NT2/D1 (cell line): ENCODE results near the gene NELL2.

ENCODE experiments used
- DNase-seq: peaks from one replicate; pipeline ENCODE4 v3.0.0-alpha.2; 2011; ENCODE audit warnings: low read depth, low spot score
- H3K27me3 ChIP-seq: 2 replicates; pipeline ENCODE4 v1.6.0; 2011; ENCODE audit warnings: mild to moderate bottlenecking; ENCODE audit not compliant: insufficient read length, insufficient read depth
- H3K36me3 ChIP-seq: 2 replicates; pipeline ENCODE4 v1.6.1; 2011; ENCODE audit warnings: mild to moderate bottlenecking, low read length, mixed read lengths; ENCODE audit not compliant: insufficient read depth, insufficient read length
- H3K4me1 ChIP-seq: 2 replicates; pipeline ENCODE4 v1.5.1; 2011; ENCODE audit not compliant: insufficient read depth, insufficient read length
- H3K4me3 ChIP-seq: 2 replicates; pipeline ENCODE4 v1.5.1; 2011; ENCODE audit warnings: low read depth; ENCODE audit not compliant: insufficient read length
- H3K9ac ChIP-seq: 2 replicates; pipeline ENCODE4 v1.6.0; 2011; ENCODE audit warnings: low read depth; ENCODE audit not compliant: insufficient read length
- H3K9me3 ChIP-seq: 2 replicates; pipeline ENCODE4 v1.5.1; 2011; ENCODE audit warnings: mild to moderate bottlenecking, low read length; ENCODE audit not compliant: insufficient read depth
- SUZ12 ChIP-seq: IDR thresholded peaks from 2 replicates; pipeline ENCODE4 v1.6.1; 2011; ENCODE audit not compliant: insufficient read length, insufficient read depth; ENCODE audit errors: extremely low read depth
- YY1 ChIP-seq: IDR thresholded peaks from 2 replicates; pipeline ENCODE4 v1.6.1; 2011; ENCODE audit not compliant: insufficient read length, insufficient read depth
- ZNF274 ChIP-seq: IDR thresholded peaks from 2 replicates; pipeline ENCODE4 v1.6.1; 2011; ENCODE audit warnings: mild to moderate bottlenecking, low read depth, low read length

Gene NELL2

DNA sequence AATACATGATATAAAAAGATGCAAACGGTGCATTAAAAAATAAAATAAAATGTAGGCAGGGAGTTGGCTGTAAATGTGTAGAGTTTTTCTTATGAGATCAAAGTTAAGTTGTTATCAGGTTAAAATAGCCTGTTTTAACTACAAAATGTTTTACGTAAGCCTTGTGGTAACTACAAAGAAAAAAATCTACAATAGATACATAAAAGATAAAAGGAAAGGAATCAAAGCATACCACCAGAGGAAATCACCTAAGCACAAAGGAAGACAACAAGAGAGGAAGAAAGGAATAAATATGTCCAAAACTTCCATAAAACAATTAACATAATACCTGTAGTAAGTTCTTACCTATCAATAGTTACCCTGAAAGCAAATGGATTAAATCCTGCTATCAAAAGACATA lies 12.2 kb downstream of the NELL2 start:
- no peaks in the 10 kb centered on the region for H3K27me3 ChIP-seq
- H3K9ac ChIP-seq, result no peak overlapping the region
- H3K36me3 ChIP-seq, result no peaks in the 10 kb centered on the region
- no peak overlapping the region for H3K4me3 ChIP-seq
- no peaks in the 10 kb centered on the region for H3K9me3 ChIP-seq
- TF ChIP-seq ZNF274, result no peak
- TF ChIP-seq YY1, result no peak
- TF ChIP-seq SUZ12, result no peak
- H3K4me1 ChIP-seq, result no peaks in the 10 kb centered on the region
- DNase-seq, result no peak

DNA sequence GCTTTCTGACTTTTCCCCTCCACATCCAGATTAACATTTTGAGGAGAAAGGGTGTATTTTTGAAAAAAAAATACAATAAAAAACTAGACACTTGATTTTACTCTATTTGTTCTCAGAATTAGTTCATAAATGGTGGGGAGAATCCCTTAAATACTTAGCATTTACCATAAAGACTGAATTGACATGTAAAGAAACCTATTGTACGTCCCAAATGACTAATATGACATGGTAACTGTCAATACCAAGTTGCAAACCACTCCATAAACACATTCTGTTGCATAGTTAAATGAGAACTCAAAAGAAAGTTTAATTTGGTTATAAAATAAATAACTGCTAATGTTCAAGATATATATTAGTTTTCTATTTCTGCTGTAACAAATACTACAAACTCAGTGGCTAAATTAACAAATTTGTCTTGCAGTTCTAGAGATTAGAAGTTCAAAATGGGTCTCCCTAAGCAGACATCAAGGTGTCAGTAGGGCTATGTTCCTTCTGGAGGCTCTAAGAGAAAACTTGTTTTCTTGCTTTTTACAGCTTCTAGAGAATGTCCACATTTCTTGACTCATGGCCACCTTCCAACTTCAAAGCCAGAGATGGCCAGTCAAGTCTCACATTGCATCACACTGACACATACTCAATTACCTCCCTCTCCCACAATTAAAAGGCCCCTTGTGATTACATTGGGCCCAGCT lies 16.0 kb downstream of the NELL2 start:
- no peak for DNase-seq
- no peaks in the 10 kb centered on the region for H3K9me3 ChIP-seq

DNA sequence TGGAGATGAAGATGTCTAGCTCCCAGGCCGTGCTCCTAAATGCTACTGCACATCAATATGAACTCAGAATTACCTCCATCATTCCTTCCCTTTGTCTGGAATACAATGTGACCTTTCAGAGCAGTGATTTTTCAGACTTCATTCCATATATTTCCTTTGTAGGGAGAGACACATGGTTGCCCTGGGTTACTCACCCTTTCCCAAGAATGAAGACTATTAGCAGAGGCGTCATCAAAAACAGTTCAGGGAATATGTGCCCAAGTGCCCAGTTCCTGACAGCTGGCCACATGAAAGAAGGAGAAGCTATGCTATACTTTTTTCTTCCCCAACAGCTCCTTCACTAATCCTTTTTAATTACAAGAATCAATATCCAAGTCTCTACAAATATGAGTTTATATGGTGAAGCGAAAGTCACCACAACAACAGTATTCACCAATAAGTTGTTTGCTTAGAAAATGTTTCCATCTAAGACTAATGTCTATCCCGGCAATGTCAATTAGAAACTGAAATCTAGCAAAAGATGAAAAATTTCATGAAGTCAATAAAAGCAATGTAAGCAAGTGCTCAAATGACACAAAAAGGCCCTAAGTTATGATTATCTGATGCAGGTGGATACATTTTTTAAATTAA lies 17.8 kb downstream of the NELL2 start:
- DNase-seq, result no peak
- H3K9me3 ChIP-seq, result no peaks in the 10 kb centered on the region
- TF ChIP-seq SUZ12 (no peak), ZNF274 (no peak), YY1 (no peak)

More for the DNA sequence above, 16.0 kb downstream of the NELL2 start:
- no peak overlapping the region for H3K9ac ChIP-seq
- H3K27me3 ChIP-seq, result no peaks in the 10 kb centered on the region
- H3K4me3 ChIP-seq, result no peak overlapping the region
- no peaks in the 10 kb centered on the region for H3K4me1 ChIP-seq
- TF ChIP-seq SUZ12 (no peak), YY1 (no peak), ZNF274 (no peak)
- H3K36me3 ChIP-seq, result no peaks in the 10 kb centered on the region

DNA sequence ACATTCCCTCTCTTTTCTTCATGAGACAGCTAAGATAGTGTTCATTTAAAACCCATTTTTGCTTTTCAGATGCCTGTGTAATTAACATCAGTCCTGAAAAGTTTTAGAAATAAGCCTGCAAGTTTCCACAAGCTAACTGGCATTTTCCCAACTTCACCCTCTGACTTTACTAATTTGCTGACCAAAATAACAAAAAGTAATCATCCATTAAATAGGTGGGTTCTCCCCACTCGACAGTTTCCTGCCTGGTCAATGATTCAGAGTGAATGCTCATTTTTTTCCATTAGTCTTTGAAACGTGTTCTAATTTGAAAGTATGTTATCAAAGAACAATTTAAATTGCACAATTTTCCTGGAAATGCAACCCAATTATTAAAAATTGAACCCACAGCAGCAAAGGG lies 23.6 kb downstream of the NELL2 start:
- Histone ChIP-seq H3K27me3 (no peaks in the 10 kb centered on the region), H3K36me3 (no peaks in the 10 kb centered on the region), H3K4me3 (no peak overlapping the region), H3K9ac (no peak overlapping the region), H3K4me1 (no peaks in the 10 kb centered on the region), H3K9me3 (no peaks in the 10 kb centered on the region)
- DNase-seq, result no peak
- TF ChIP-seq ZNF274 (no peak), YY1 (no peak), SUZ12 (no peak)

More for the DNA sequence above, 17.8 kb downstream of the NELL2 start:
- no peaks in the 10 kb centered on the region for H3K4me1 ChIP-seq
- no peaks in the 10 kb centered on the region for H3K27me3 ChIP-seq
- no peak overlapping the region for H3K9ac ChIP-seq
- no peaks in the 10 kb centered on the region for H3K36me3 ChIP-seq
- H3K4me3 ChIP-seq, result no peak overlapping the region

DNA sequence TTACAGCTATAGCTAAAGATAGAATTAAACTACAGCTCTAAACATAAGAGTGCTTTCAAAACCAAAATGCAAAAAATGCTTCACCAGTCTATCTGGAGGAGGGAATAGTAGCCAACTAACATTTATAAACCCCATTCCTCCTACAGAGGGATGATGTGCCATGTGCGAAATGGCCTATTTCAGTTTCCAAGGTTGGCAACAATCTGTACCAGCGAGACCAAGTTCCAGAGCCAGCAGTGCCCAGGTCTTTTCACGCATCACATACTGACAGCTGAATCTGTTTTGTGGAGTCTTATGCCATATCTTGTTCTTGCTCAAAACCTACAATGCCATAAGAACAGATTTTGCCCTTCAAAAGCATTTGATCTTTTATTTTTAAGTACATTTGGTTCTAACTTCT lies 24.5 kb downstream of the NELL2 start:
- no peak for DNase-seq
- Histone ChIP-seq H3K4me3 (no peak overlapping the region), H3K27me3 (no peaks in the 10 kb centered on the region), H3K4me1 (no peaks in the 10 kb centered on the region), H3K9ac (no peak overlapping the region), H3K36me3 (no peaks in the 10 kb centered on the region), H3K9me3 (no peaks in the 10 kb centered on the region)
- TF ChIP-seq ZNF274 (no peak), SUZ12 (no peak), YY1 (no peak)

DNA sequence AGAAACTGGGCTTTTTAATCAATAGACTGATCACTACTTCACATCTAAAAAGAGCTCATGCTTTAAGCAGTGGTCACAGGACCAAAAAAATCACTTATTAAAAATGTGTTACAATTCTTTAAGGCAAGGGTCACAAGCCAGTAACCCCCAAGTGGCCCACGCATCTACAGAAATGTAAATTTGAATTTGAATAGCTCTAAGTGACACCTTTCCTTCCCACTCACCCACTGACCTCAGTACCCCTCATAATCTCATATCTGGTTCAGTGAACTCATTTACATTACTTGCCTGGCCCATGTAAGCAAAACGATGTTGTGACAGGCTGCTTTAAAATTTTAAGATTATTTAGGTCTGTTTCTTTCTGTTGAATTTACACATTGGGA lies 27.4 kb downstream of the NELL2 start:
- no peaks in the 10 kb centered on the region for H3K4me1 ChIP-seq
- H3K27me3 ChIP-seq, result no peaks in the 10 kb centered on the region
- no peaks in the 10 kb centered on the region for H3K36me3 ChIP-seq
- TF ChIP-seq YY1 (no peak), ZNF274 (no peak), SUZ12 (no peak)
- no peak overlapping the region for H3K4me3 ChIP-seq
- H3K9ac ChIP-seq, result no peak overlapping the region
- no peak for DNase-seq
- no peaks in the 10 kb centered on the region for H3K9me3 ChIP-seq

DNA sequence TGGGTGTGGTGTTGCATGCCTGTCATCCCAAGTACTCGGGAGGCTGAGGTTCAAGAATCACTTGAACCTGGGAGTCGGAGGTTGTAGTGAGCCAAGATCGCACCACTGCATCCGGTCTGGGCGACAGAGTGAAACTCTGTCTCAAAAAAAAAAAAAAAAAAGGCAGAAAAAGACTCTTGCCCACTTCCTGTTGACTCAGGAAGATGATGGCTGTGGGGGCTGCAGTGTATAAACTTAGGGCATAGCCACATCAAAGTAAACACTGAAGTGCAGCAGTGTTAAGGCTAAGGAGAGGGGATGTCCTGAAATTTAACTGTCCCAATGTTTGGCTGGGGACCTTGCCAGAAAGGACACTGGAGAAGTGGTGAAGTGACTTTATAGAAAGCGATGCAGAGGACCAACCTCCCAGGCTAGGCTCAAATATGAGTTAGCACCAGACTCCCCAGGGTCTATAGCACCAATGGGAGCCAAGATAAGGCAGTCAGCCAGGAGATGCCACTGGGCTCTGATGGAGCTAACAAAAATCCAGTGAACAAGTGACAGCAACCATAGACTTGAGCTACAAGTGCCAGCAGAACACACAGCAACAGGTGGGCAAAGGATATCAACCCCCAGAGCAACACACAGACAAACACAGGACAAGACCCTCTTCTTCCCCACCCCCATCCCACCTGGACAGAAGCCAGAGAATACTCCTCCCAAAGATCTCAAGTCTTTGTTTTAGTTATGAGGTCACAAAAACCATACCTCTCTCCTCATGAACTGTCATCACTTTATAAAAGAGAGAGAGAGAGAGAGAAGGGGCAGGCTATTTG lies 28.0 kb downstream of the NELL2 start:
- H3K4me3 ChIP-seq, result no peak overlapping the region
- no peaks in the 10 kb centered on the region for H3K36me3 ChIP-seq
- no peak for DNase-seq
- no peak overlapping the region for H3K9ac ChIP-seq
- TF ChIP-seq SUZ12, result no peak
- TF ChIP-seq ZNF274, result no peak
- TF ChIP-seq YY1, result no peak
- no peaks in the 10 kb centered on the region for H3K4me1 ChIP-seq
- H3K27me3 ChIP-seq, result no peaks in the 10 kb centered on the region
- no peaks in the 10 kb centered on the region for H3K9me3 ChIP-seq
